Endothelial cell (in vitro differentiated cells): Measurements from ENCODE around the gene VPS50. TPM values are rescaled to one million over a fixed set of nuclear protein-coding genes. Genes with fewer than 3 reads are reported as not detected.
A peak's percentile ranks its signal among the peaks of the same experiment; 100 is the strongest.

Experiments used
- DNase-seq: peaks from one replicate; pipeline ENCODE4 v3.0.0; 2021; ENCODE audit warnings: low spot score
- H3K27ac Mint-ChIP-seq: one replicate; pipeline ENCODE4 v1.8.0; 2021; ENCODE audit warnings: mixed read lengths, inconsistent platforms; ENCODE audit not compliant: unreplicated experiment
- H3K27me3 Mint-ChIP-seq: one replicate; pipeline ENCODE4 v1.8.0; 2021; ENCODE audit warnings: mild to moderate bottlenecking, moderate library complexity, mixed read lengths, inconsistent platforms; ENCODE audit not compliant: unreplicated experiment
- H3K36me3 Mint-ChIP-seq: one replicate; pipeline ENCODE4 v1.8.0; 2021; ENCODE audit warnings: mild to moderate bottlenecking, low read depth, mixed read lengths, inconsistent platforms; ENCODE audit not compliant: unreplicated experiment
- H3K4me1 Mint-ChIP-seq: one replicate; pipeline ENCODE4 v1.8.0; 2021; ENCODE audit warnings: mild to moderate bottlenecking, mixed read lengths, inconsistent platforms; ENCODE audit not compliant: unreplicated experiment
- H3K4me3 Mint-ChIP-seq: one replicate; pipeline ENCODE4 v1.8.0; 2021; ENCODE audit warnings: mild to moderate bottlenecking, mixed read lengths, inconsistent platforms; ENCODE audit not compliant: unreplicated experiment
- H3K9me3 Mint-ChIP-seq: one replicate; pipeline ENCODE4 v1.8.0; 2021; ENCODE audit warnings: mixed read lengths, inconsistent platforms; ENCODE audit not compliant: unreplicated experiment
- total RNA-seq: library from RNA; stranded (reverse); fragmentation: NEBNext Ultra II Directional; extraction: Animal tissue kit (Norgen Biotek cat#: 25700); gene quantifications from one replicate; pipeline ENCODE4 v1.2.1, GENCODE V29; 2021; ENCODE audit not compliant: unreplicated experiment
- TF ChIP-seq, protein P1 (sequence below): fragments of 200-600 bp; sonication (generic); IDR thresholded peaks from one replicate; pipeline ENCODE4 v1.5.0; 2021; ENCODE audit warnings: antibody characterized with exemption; ENCODE audit not compliant: unreplicated experiment

The VPS50 gene
- total RNA-seq, 1 donor from 2014 or later: 20.6 TPM

DNA sequence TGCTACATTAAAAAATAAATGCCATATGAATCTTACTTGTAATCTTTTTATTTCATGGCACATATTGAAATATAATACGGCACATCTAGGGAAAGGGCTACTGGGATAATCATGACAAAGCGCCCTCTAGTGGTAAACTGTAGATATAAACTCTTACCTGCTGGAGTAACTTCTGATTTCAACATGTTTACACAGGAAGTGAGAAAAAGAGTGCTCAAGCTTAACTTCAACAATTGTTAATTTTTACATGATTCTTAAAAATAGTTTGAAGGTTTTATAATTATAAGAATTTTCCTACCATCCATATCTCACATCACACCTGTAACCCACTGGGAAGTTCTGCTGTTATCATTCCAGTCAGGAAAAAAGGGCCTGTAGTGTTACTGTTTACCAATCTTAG, 3.9 kb upstream of the VPS50 start:
- Mint-ChIP-seq H3K4me3 (no peak overlapping the region), H3K9me3 (no peaks in the 10 kb centered on the region), H3K36me3 (no peaks in the 10 kb centered on the region), H3K27ac (no peak overlapping the region), H3K4me1 (no peaks in the 10 kb centered on the region), H3K27me3 (no peaks in the 10 kb centered on the region)
- peak; percentile 12 for DNase-seq
- TF ChIP-seq, protein P1, sequence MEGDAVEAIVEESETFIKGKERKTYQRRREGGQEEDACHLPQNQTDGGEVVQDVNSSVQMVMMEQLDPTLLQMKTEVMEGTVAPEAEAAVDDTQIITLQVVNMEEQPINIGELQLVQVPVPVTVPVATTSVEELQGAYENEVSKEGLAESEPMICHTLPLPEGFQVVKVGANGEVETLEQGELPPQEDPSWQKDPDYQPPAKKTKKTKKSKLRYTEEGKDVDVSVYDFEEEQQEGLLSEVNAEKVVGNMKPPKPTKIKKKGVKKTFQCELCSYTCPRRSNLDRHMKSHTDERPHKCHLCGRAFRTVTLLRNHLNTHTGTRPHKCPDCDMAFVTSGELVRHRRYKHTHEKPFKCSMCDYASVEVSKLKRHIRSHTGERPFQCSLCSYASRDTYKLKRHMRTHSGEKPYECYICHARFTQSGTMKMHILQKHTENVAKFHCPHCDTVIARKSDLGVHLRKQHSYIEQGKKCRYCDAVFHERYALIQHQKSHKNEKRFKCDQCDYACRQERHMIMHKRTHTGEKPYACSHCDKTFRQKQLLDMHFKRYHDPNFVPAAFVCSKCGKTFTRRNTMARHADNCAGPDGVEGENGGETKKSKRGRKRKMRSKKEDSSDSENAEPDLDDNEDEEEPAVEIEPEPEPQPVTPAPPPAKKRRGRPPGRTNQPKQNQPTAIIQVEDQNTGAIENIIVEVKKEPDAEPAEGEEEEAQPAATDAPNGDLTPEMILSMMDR: peak; percentile 86

DNA sequence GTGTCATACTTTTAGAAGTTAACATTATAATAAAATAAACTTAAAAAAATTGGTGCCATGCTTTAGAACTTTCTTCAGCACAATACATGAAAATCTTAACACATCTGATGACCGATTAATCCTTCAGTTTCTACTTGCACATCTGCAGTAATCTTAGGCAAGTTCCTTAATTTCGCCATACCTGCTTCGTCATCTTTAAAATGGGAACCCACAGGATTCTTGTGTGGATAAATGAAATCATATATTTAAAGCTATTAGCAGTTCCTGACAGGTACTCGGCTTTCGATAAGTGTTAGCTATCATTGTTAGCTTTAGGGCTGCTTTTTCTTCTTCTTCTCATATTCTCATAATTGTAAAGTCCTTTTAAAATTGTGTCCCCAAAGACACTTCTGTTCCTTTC, 907 bp upstream of the VPS50 start:
- H3K9me3 Mint-ChIP-seq: no peaks in the 10 kb centered on the region
- no peak overlapping the region for H3K27ac Mint-ChIP-seq
- no peaks in the 10 kb centered on the region for H3K27me3 Mint-ChIP-seq
- DNase-seq: no peak
- TF ChIP-seq, protein P1: no peak
- no peaks in the 10 kb centered on the region for H3K36me3 Mint-ChIP-seq
- H3K4me1 Mint-ChIP-seq: no peaks in the 10 kb centered on the region
- H3K4me3 Mint-ChIP-seq: peak overlapping the region; percentile 97

DNA sequence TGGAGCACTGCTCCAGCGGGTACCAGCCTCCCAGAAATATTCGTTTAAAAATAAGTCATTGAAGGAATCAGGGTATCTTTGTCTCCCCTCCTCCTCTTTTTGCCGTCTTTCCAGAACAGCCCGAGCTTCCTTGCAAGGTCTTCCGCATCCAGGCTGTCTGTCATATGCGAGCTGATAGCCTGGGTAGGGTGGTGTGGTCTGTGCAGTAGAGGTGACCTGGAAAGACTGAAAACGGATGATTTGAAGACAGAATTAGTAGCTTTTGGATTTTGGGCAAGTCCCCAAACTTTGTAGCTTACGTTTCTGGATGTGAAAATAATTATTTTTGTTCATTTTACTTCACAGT, 480 bp downstream of the VPS50 start:
- Mint-ChIP-seq H3K9me3 (no peaks in the 10 kb centered on the region), H3K4me3 (peak overlapping the region; percentile 97), H3K27me3 (no peaks in the 10 kb centered on the region), H3K4me1 (no peaks in the 10 kb centered on the region), H3K36me3 (no peaks in the 10 kb centered on the region), H3K27ac (peak overlapping the region; percentile 84)
- TF ChIP-seq, protein P1: no peak
- DNase-seq: peak; percentile 15

DNA sequence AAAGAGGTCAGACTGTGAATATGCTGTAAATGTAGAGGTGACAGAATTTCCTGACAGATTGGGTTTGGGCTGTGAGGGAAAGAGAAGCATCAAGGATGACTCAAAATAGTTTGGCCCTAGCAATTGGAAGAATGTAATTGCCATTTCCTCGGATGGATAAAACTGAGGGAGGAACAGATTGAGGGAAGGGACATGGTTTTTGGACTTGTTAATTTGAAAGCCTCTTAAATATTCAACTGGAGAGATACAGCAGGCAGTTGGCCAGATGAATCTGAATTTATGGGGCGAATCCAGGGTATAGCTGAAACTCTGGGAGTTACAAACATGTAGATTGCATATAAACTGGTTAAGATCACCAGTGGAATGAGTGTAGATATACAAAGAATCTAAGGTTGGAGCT, 3.4 kb downstream of the VPS50 start:
- H3K4me3 Mint-ChIP-seq: no peak overlapping the region
- no peak overlapping the region for H3K27ac Mint-ChIP-seq
- no peaks in the 10 kb centered on the region for H3K9me3 Mint-ChIP-seq
- no peaks in the 10 kb centered on the region for H3K36me3 Mint-ChIP-seq
- H3K27me3 Mint-ChIP-seq: no peaks in the 10 kb centered on the region
- DNase-seq: no peak
- no peaks in the 10 kb centered on the region for H3K4me1 Mint-ChIP-seq
- TF ChIP-seq, protein P1: no peak

DNA sequence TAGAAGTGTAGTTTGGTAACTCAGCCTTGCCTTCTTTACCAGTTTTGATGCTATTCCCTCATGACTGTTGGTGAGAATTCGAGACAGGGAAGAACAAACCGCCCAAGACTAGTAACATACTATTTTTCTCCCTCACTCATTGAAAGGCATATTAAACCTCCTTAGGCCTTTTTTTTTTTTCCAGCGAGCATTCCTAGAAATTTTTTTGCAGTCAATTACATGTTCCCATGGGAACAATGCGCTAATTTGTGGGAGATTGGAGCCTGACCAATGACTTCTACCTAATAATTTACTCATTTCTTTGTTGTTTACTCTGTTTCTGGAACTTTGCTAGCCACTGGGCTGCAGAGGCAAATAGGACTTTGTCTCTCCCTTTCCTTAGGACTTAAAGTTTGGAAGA, 6.0 kb downstream of the VPS50 start:
- Mint-ChIP-seq H3K36me3 (no peaks in the 10 kb centered on the region), H3K9me3 (no peaks in the 10 kb centered on the region), H3K4me3 (no peak overlapping the region), H3K27me3 (no peaks in the 10 kb centered on the region), H3K27ac (no peak overlapping the region), H3K4me1 (no peaks in the 10 kb centered on the region)
- TF ChIP-seq, protein P1: no peak
- no peak for DNase-seq
